Dermis blood vessel endothelial cell (primary cell): ENCODE results near the gene KIF9. TPM values are rescaled to one million over a fixed set of nuclear protein-coding genes. Genes with fewer than 3 reads are reported as not detected.

Experiments used
- total RNA-seq: library from RNA; depleted of rRNA; stranded (reverse); fragments of >200 nt; gene quantifications from 2 replicates; pipeline ENCODE4 v1.2.3, GENCODE V29; 2014

Gene KIF9
- total RNA-seq, 1 donor from 2014 or later: 10.0 TPM

Other genes starting within 250 kb of the KIF9 start
- 37.8 and 51.8 TPM in 2 replicates for gene SETD2, start 118.7 kb downstream of the KIF9 start, total RNA-seq
- gene KLHL18, start 145 bp upstream of the KIF9 start, total RNA-seq: 31.1 and 40.2 TPM in 2 replicates
- 21.4 and 41.4 TPM in 2 replicates for gene PTPN23, start 98.2 kb upstream of the KIF9 start, total RNA-seq
- gene SCAP, start 193.1 kb upstream of the KIF9 start, total RNA-seq: 83.0 and 116 TPM in 2 replicates
- gene ELP6, start 230.9 kb upstream of the KIF9 start, total RNA-seq: 26.7 and 37.8 TPM in 2 replicates